ENCODE measurements around the gene PIBF1.

DNA sequence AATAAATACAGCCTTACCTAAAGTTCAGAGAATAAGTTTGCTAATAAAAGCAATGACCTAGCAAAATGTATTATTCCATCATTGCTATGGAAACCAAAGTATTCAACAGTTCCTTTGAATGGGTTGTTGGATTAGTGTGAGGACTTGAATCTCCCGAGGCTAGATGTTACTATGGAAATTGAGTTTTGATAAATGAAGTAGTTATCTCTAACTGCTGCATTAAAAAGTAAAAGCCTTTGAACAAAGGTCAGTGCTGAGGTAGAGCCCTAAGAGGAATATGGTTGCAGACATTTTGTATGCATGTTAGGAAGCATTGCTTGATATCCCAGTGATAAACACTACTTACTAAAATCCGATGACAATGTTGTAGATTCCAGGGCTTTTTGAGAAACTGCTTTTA lies 283.1 kb downstream of the PIBF1 start:
- TF ChIP-seq POLR2AphosphoS5 (IDR thresholded peaks at IDR 0.05; ENCODE audit: borderline replicate concordance, low read depth, low read length) (no peak), EZH2 (IDR thresholded peaks at IDR 0.05) (no peak), FOXP2 (optimal IDR thresholded peaks at IDR 0.05; ENCODE audit: control extremely low read depth, extremely low read length, insufficient read depth) (no peak)

Measured in SK-N-MC (cell line).